Uterus (tissue), 2 donors: ENCODE measurements around the gene PSMD7.

ENCODE experiments used
- POLR2A ChIP-seq, 2 donors: fragments of 450-650 bp; IDR thresholded peaks; one replicate each; pipeline ENCODE4 v1.6.1; 2016; ENCODE audit warnings: antibody characterized with exemption in 2 of 2, mild to moderate bottlenecking in 1 of 2, moderate library complexity in 1 of 2
- TF ChIP-seq, protein P1 (sequence below), 4 experiments: fragments of 200-600 bp in 2 of 4; fragments of 450-650 bp in 2 of 4; sonication (generic) in 2 of 4; IDR thresholded peaks; one replicate each; pipeline ENCODE4 v1.5.1; 2016 to 2019; ENCODE audit warnings: antibody characterized with exemption in 4 of 4, mild to moderate bottlenecking in 2 of 4, moderate library complexity in 1 of 4

GRCh38 chr16:74296104-74296431 lies 546 bp upstream of the PSMD7 start:
- TF ChIP-seq, protein P1, sequence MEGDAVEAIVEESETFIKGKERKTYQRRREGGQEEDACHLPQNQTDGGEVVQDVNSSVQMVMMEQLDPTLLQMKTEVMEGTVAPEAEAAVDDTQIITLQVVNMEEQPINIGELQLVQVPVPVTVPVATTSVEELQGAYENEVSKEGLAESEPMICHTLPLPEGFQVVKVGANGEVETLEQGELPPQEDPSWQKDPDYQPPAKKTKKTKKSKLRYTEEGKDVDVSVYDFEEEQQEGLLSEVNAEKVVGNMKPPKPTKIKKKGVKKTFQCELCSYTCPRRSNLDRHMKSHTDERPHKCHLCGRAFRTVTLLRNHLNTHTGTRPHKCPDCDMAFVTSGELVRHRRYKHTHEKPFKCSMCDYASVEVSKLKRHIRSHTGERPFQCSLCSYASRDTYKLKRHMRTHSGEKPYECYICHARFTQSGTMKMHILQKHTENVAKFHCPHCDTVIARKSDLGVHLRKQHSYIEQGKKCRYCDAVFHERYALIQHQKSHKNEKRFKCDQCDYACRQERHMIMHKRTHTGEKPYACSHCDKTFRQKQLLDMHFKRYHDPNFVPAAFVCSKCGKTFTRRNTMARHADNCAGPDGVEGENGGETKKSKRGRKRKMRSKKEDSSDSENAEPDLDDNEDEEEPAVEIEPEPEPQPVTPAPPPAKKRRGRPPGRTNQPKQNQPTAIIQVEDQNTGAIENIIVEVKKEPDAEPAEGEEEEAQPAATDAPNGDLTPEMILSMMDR (IDR thresholded peaks at IDR 0.05) = no peak
- no peak for TF ChIP-seq POLR2A (IDR thresholded peaks at IDR 0.05)
